T-helper 1 cell treated with Interleukin-12 subunit alpha and Interleukin-12 subunit beta and Interleukin-4 antibody, amounts not matched to agents 30 ng/mL and 1 ng/mL, for 36 hours (primary cell): ENCODE measurements around the gene GOLGA6L26. TPM values are rescaled to one million over a fixed set of nuclear protein-coding genes. Genes with fewer than 3 reads are reported as not detected.

Experiments
- total RNA-seq: library from RNA; stranded (reverse); gene quantifications from 2 replicates; pipeline ENCODE4 v1.2.3, GENCODE V29; 2022

Gene GOLGA6L26
- total RNA-seq, 1 donor from 2014 or later = not detected

Other genes starting within 250 kb of the GOLGA6L26 start
- not detected in 2 replicates for gene GOLGA6L1, start 197.4 kb downstream of the GOLGA6L26 start, total RNA-seq
- 0.61 and 0.71 TPM in 2 replicates for gene GOLGA8S, start 20.6 kb upstream of the GOLGA6L26 start, total RNA-seq
- not detected in 2 replicates for gene GOLGA6L2, start 113.0 kb upstream of the GOLGA6L26 start, total RNA-seq
- gene MKRN3, start 231.5 kb upstream of the GOLGA6L26 start, total RNA-seq = 1.1 and 2.5 TPM in 2 replicates